Measurements from ENCODE around the gene IRAK1BP1.
"Not testable (repeated sequence)": the region's sequence is repeated elsewhere in the genome, so short reads cannot be mapped to it uniquely, and the experiment has no call there.

Gene IRAK1BP1

DNA sequence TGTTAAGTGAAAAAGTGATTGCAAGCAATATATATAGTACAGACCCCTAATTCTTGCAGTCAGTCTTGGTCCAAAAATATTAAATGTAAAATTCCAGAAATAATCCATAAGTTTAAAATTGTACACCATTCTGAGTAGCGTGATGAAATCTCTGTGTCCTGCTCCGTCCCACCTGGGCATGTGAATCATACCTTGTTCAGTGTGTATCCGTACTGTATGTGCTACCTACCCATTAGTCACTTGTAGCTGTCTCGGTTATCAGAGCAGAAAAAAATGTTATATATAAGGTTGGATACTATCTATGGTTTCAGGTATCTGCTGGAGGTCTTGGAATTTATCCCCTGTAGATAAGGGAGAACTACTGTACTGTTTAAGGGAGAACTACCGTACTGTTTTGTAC lies 16.3 kb downstream of the IRAK1BP1 start:
- no peak for DNase-seq

DNA sequence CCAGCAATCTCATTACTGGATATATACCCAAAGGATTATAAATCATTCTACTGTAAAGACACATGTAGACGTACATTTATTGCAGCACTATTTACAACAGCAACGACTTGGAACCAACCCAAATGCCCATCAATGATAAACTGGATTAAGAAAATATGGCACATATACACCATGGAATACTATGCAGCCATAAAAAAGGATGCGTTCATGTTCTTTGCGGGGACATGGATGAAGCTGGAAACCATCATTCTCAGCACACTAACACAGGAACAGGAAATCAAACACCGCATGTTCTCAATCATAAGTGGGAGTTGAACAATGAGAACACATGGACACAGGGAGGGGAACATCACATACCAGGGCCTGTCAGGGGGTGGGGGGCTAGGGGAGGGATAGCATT lies 22.6 kb downstream of the IRAK1BP1 start:
- not testable (repeated sequence) for DNase-seq

DNA sequence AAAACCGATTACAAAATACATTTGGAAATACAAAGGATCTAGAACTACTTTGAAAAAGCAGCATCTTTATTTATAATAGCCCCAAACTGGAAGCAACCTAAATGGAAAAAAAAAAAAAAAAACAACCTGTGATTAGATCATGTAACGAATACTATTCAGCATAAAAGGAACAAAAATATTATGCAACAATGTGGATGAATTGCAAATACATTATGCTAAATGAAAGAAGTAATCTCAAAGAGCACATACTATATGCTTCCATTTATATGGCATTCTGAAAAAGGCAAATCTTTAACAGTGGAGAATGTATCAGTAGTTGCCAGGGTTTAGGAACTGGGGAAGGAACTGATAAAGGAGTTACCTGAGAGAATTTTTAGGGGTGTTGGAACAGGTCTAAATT lies 28.9 kb downstream of the IRAK1BP1 start:
- DNase-seq = no peak

DNA sequence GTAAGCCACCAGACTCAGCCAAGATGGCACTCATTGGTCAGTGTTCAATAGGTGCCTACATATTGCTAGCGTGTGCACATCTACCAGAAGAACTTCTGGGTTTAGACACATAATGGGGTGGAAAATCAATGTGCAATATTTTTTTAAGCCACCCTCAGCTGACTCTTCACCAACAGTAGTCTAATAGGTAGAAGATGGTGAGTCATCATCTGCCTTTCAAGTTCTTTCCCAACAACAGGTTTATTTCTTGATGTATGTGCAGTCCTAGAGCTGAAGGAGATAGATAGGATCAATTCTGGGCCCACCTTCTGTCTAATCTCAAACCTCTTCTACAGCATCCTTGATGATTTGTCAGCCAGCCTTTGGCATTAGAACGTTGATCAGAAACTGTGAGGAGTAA lies 41.3 kb downstream of the IRAK1BP1 start:
- no peak for DNase-seq

DNA sequence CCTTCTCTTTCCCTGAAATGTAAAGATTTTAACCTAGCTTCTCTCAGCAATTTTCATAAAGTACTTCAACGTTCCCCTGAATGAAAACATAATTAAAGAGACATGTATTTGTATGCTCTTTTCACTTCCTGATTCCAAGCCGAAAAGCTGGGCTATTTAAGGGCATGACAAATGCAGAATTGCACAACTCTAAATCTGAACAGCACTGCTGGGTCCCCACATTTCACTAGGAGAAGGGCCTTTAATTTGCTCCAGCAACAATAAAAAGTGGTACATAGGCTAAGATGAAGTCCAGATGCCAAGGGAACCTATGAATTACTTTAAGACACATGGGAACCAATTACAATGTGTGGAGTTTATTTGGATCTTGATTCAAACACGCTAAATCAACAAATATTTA lies 42.0 kb downstream of the IRAK1BP1 start:
- no peak for DNase-seq

DNA sequence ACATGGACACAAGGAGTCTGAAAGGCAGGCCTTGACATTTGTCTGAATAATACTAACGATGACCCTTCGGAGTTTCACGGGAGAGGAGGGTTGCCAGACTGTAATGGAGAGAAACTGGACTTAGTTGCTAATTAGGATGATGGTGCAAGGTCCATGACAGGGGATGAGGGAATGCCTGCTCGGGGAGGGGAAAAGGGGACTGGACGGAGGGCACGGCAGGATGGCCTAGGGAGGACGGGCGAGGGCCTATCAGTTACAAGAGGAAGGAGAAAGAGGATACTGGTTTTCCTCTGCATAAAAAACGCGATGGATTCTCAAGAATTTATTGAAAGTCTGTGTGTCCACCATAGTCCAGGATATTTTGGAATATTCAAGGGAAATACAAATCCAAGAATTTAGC lies 42.7 kb downstream of the IRAK1BP1 start:
- no peak for DNase-seq

DNA sequence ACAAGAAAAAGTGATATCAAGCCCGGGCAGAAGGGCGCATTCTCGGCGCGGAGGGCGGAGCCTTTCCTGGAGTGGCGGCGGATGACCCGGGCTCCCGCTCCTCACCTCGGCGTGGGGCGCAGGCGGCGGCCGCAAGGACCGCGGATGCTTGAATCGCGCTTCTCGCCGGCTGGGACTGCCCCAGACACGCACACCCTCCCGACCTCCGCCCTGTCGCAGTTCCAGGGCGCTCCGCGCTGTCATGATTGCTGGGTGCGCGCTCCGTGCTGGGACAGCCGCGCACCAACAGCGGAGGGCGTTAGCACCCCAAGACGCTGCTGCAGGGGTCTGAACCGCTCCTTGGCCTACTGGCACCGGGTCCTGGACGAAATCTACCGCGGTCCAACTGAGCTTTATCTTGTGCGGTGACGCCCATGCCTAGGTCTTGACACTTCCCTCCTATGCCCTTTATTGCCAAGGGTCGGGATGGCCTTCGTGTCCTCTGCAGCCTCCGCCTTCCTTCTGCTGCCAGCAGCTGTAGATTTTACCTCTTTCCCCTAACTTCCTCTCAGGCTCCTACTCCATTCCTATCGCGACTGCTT lies 43.3 kb downstream of the IRAK1BP1 start:
- peak in 12 of 56 donors; percentile 4 to 40 (median 17) for DNase-seq

DNA sequence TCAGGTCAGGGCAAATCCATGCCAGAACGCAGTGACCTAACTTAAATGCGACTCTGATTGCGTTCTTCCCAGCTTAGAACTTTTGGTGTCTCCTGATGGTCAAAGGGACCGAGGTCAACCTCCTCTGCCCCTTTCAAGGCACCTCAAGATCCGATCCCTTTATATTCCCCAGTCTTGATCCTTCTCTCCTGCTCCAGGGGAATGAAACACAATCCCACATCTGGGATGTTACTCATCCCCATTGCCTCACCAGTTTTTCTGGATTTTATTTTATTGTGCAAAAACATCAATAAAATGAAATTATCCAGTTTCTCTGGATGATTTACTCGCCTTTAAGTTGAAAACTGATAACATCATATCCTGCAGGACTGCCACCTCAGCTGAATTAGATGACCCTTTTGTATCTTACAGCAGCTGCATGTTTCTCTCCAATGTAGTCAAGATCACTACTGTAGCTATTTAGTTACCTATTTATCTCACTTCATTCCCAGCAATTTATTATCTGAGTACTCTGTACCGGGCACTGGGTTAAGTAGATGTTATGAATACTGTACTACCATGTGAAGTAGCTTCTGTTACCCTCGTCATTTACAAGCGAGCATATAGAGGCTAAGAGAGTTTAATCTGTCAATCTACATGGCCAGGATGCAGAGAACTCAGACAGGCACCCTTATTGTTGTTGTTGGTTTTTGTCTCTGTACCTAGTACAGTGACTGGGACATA lies 44.0 kb downstream of the IRAK1BP1 start:
- DNase-seq = no peak

DNA sequence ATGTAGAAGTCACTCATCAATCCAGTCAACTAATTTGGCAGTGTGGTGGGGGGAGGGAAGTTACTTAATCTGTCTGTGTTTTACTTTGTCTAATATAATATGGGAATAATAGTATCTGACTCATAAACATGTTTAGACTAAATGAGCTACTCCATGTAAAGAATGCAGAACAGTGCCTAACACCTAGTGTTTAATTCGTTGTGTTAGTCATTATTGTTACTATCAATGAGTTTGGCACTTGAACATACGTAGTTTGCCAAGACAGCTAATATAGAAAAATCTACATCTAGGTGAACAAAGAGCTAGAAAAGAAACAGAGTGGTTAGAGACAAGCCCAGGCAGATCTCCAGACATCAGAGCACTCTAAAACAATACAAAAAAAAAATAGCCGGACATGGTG lies 49.1 kb downstream of the IRAK1BP1 start:
- no peak for DNase-seq

DNA sequence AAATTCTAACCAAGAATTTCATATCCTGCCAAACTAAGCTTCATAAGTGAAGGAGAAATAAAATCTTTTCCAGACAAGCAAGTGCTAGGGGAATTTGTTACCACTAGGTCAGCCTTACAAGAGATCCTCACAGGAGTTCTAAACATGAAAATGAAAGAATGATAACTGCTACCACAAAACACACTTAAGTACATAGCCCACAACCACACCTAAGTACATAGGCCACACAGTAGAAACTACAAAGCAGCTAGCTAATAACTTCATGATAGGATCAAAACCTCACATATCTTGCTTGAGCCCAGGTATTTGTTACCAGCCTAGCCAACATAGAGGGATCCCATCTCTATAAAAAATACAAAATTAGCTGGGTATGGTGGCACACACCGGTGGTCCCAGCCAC lies 50.4 kb downstream of the IRAK1BP1 start:
- DNase-seq = no peak

DNA sequence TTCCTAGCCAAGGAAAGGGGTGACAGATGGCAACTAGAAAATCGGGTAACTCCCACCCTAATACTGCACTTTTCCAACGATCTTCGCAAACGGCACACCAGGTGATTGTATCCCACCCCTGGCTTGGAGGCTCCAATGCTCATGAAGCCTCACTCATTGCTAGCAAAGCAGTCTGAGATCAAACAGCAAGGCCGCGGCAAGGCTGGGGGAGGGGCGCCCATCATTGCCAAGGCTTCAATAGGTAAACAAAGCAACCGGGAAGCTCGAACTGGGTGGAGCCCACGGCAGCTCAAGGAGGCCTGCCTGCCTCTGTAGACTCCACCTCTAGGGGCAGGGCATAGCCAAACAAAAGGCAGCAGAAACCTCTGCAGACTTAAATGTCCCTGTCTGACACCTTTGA lies 53.8 kb downstream of the IRAK1BP1 start:
- DNase-seq = not testable (repeated sequence)

DNA sequence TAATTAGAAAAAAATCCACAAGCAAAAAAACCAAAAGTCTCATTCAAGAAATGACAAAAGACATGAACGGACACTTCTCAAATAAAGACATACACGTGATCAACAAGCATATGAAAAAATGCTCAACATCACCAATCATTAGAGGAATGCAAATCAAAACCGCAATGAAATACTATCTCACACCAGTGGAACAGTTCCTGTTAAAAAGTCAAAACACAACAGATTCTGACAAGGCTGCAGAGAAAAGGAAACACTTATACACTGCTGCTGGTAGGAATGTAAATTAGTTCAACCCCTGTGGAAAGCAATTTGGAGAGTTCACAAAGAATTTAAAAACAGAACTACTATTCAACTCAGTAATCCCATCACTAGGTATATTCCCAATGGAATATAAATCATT lies 58.0 kb downstream of the IRAK1BP1 start:
- DNase-seq = no peak

DNA sequence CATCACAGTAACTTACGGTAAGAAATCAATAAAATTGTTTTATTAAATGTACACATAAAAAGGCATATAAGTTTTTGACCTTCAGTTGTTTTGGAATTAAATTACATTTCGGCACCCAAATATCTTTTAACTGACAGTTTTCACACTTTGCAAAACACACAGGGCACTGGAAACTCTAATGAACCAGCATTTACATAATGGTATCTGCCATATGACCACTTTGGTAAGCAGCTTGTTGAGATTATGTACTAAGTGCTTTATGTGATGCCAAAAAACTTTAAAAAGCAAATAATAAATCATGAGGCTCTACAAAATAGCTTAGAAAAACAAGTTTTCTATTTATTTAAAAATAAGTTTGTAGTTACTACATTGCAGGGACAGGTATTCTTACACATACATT lies 68.2 kb downstream of the IRAK1BP1 start:
- DNase-seq = no peak

DNA sequence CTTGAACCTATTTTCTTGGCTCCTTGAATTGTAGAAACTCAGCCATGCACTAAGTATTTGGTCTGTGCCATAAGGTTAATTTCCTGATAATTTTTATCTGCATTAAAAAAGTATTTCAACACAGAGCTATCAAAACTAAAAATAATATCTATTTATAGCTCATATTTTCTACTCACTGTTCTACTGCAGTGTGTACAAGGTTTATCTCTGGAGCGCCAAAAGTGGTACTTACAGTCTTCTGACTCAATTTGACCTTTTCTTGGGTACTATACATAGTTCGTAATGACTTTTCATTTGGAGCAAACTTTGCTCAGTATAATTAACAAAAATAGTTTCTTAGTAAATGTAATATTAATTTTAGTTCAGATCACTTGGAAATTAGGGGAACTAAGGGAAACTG lies 69.2 kb downstream of the IRAK1BP1 start:
- no peak for DNase-seq

DNA sequence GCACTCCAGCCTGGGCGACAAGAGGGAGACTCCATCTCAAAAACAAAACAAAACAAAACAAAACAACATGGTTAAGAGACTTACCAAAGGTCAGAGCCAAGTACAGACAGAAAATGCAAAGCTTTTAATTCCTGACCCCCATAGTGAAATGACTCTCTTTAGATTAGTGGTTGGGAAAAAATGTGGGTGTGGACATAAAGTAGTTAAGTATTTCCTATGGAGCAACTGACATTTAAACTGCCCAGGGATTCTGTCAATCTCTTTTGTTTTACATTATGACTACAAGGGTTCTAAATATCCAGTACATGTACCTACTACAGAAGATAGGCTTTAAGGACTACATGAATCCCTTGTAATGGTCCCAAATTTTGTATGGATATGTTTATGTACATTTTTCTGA lies 75.1 kb downstream of the IRAK1BP1 start:
- no peak for DNase-seq

DNA sequence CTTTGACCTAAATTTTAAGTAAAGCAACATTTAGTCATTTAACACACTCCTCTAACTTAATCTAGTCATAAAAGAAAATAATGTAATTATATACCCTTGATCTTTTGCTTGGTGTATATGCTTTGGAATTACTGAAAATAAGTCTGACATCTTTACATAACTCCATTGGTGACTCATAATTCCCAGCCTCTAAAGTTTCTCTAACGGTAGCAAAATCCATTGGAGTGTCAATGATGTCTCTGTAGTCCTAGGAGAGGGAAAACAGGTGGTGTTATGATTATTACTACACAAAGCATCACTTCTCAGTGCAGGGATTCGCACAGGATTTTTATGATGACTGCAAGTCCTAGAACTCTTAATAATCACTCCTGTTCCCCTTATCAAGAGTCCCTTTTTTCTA lies 80.2 kb downstream of the IRAK1BP1 start:
- DNase-seq = no peak

DNA sequence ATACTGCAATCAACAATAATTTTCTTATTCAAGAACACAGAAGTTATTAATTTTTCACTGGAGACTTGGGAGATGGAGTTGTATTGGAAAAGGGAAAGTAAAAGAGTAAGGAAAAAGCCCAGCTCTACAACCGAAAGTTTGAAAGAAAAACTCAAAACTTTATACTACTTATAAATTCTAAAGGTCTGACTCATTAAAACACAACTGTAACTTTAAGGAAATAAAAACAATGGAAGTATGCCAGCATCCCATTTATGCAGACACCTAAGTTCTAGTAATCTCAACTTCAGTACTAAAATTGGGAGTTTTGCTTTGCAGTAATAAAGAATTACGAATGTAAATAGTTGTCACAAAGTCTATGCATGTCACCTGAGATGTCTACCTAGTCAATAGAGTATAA lies 80.6 kb downstream of the IRAK1BP1 start:
- no peak for DNase-seq

DNA sequence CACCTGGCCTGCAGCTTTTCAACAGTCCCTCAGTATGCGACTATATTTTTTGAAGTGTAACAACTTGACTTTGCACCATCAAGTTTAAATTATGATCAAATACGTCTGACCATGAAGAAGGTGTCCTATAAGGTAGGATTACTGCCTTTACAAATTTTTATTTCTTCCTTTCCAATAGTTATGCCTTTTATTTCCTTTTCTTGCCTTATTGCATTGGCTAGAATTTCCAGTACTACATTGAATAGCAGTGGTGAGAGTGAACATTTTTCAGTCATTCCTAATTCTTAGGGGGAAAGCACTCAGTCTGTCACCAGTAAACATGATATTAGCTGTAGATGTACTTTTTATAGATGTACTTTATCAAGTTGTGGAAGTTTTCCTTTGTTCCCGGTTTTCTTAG lies 81.4 kb downstream of the IRAK1BP1 start:
- DNase-seq = no peak

DNA sequence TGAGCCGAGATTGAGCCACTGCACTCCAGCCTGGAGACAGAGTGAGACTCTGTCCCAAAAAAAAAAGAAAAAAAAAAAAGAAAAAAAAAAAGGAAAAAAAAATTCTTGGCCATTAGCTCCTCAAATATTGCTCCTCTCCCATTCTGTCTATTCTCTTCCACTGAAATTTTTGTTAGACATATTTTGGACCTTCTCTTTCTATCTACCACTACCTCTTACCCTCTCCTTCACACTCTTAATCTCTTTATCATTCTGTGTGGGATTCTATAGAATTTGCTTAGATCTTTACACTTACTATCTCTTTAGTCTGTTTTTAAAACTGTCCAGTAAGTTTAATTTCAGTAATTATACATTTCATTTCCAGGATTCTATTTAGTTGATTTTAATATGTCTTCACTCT lies 85.0 kb downstream of the IRAK1BP1 start:
- DNase-seq = no peak
